Loucy (cell line): ENCODE data around the gene CCL21.
"Not testable (repeated sequence)": the region's sequence is repeated elsewhere in the genome, so short reads cannot be mapped to it uniquely, and the experiment has no call there.

Experiments used
- H2AFZ ChIP-seq: fragments of 200-600 bp; sonication (generic); 2 replicates; pipeline ENCODE4 v1.6.0; 2016; ENCODE audit warnings: antibody characterized with exemption, mild to moderate bottlenecking, low read length, moderate library complexity
- H3F3A ChIP-seq: fragments of 200-600 bp; 2 replicates; pipeline ENCODE4 v1.6.0; 2016; ENCODE audit warnings: antibody characterized with exemption, low read depth, mild to moderate bottlenecking
- H3K27me3 ChIP-seq: fragments of 200-600 bp; sonication (generic); 2 replicates; pipeline ENCODE4 v1.6.1; 2014; ENCODE audit warnings: low read length, mild to moderate bottlenecking; ENCODE audit not compliant: insufficient read depth, poor library complexity, severe bottlenecking
- H3K36me3 ChIP-seq: fragments of 200-600 bp; sonication (generic); 2 replicates; pipeline ENCODE4 v1.6.1; 2016; ENCODE audit warnings: low read length; ENCODE audit not compliant: insufficient read depth
- H3K4me1 ChIP-seq: fragments of 200-600 bp; sonication (generic); 2 replicates; pipeline ENCODE4 v1.5.1; 2014; ENCODE audit warnings: low read length, mild to moderate bottlenecking; ENCODE audit not compliant: insufficient read depth, poor library complexity, severe bottlenecking
- H3K4me2 ChIP-seq: fragments of 200-600 bp; sonication (generic); 2 replicates; pipeline ENCODE4 v1.6.0; 2014; ENCODE audit warnings: antibody characterized with exemption, low read length, low read depth, mild to moderate bottlenecking; ENCODE audit not compliant: poor library complexity, severe bottlenecking
- H3K4me3 ChIP-seq: fragments of 200-600 bp; sonication (generic); 2 replicates; pipeline ENCODE4 v1.5.1; 2014; ENCODE audit warnings: low read length, mild to moderate bottlenecking, mixed read lengths; ENCODE audit not compliant: poor library complexity, severe bottlenecking
- H3K79me2 ChIP-seq: fragments of 200-600 bp; sonication (generic); 2 replicates; pipeline ENCODE4 v1.6.1; 2014; ENCODE audit warnings: low read length; ENCODE audit not compliant: insufficient read depth
- H3K9ac ChIP-seq: fragments of 200-600 bp; sonication (generic); 2 replicates; pipeline ENCODE4 v1.6.0; 2014; ENCODE audit warnings: mild to moderate bottlenecking, low read depth, low read length, moderate library complexity; ENCODE audit not compliant: poor library complexity, severe bottlenecking
- H3K9me2 ChIP-seq: fragments of 200-600 bp; sonication (generic); replicated peaks from 2 replicates; pipeline ENCODE4 v1.6.1; 2016; ENCODE audit warnings: low read depth, low read length, mixed read lengths
- H3K9me3 ChIP-seq: fragments of 200-600 bp; sonication (generic); 2 replicates; pipeline ENCODE4 v1.6.1; 2014; ENCODE audit warnings: mild to moderate bottlenecking, antibody characterized with exemption, low read length, low read depth; ENCODE audit not compliant: insufficient read depth
- H4K20me1 ChIP-seq: fragments of 200-600 bp; sonication (generic); 2 replicates; pipeline ENCODE4 v1.6.0; 2014; ENCODE audit warnings: antibody characterized with exemption, low read length, mild to moderate bottlenecking; ENCODE audit not compliant: insufficient read depth, poor library complexity, severe bottlenecking
- EZH2phosphoT487 ChIP-seq: fragments of 200-600 bp; IDR thresholded peaks from 2 replicates; pipeline ENCODE4 v1.6.1; 2018; ENCODE audit warnings: antibody characterized with exemption, mild to moderate bottlenecking, moderate library complexity, borderline replicate concordance
- TF ChIP-seq, protein P1 (sequence below): fragments of 200-600 bp; sonication (generic); conservative IDR thresholded peaks from 2 replicates; pipeline ENCODE4 v1.5.1; 2014; ENCODE audit warnings: mild to moderate bottlenecking, antibody characterized with exemption, low read length

CCL21 gene, protein sequence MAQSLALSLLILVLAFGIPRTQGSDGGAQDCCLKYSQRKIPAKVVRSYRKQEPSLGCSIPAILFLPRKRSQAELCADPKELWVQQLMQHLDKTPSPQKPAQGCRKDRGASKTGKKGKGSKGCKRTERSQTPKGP

GRCh38 chr9:34710023-34710422, at the start of gene CCL21:
CCL21 (minus strand) TSS chr9:34710136; CDS start chr9:34710066, 70 bp downstream.
- no peaks in the 10 kb centered on the region for H4K20me1 ChIP-seq
- H3K9me2 ChIP-seq, result no peaks in the 10 kb centered on the region
- H3K79me2 ChIP-seq, result no peaks in the 10 kb centered on the region
- H3K4me3 ChIP-seq, result no peak within 1 kb of the TSS
- H3F3A ChIP-seq, result no peaks in the 10 kb centered on the region
- no peaks in the 10 kb centered on the region for H3K27me3 ChIP-seq
- no peak within 1 kb of the TSS for H2AFZ ChIP-seq
- H3K36me3 ChIP-seq, result no peaks in the 10 kb centered on the region
- no peak within 1 kb of the TSS for H3K4me2 ChIP-seq
- TF ChIP-seq, protein P1, sequence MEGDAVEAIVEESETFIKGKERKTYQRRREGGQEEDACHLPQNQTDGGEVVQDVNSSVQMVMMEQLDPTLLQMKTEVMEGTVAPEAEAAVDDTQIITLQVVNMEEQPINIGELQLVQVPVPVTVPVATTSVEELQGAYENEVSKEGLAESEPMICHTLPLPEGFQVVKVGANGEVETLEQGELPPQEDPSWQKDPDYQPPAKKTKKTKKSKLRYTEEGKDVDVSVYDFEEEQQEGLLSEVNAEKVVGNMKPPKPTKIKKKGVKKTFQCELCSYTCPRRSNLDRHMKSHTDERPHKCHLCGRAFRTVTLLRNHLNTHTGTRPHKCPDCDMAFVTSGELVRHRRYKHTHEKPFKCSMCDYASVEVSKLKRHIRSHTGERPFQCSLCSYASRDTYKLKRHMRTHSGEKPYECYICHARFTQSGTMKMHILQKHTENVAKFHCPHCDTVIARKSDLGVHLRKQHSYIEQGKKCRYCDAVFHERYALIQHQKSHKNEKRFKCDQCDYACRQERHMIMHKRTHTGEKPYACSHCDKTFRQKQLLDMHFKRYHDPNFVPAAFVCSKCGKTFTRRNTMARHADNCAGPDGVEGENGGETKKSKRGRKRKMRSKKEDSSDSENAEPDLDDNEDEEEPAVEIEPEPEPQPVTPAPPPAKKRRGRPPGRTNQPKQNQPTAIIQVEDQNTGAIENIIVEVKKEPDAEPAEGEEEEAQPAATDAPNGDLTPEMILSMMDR, result no peak
- no peak for TF ChIP-seq EZH2phosphoT487
- H3K9ac ChIP-seq, result no peak within 1 kb of the TSS
- H3K4me1 ChIP-seq, result no peaks in the 10 kb centered on the region
- no peaks in the 10 kb centered on the region for H3K9me3 ChIP-seq

DNA sequence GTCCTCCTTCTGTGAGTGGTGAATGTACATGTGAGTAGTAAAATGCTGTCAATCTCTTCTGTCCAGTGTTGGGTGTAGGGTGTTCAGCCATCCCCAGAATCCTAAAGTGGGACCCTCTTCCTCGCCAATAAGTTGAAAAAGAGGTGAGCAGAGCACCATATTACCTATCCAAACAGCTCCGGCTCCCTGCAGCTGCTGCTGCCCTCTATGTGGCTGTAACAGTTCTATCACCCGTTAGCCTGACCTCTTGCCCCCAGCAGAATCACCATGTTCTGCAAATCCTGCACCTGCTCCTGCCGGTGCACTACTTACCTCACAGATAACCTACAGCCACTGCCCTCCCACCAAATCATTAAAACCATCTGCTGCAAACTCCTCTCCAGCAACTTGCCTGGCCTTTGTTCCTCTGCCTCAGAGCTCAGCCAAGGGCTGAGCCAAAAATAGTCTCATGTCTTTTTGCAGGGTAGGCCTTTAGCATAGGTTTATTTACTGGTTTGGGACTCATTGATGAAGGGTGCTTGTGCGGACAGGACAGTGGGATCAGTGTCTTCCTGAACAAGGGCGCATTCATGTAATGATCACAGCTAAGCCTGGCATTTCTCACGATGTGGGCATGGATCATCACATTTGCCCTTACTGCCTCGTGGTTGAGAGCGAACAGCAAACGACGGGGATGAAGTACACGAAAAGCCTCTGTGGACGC, 49.6 kb upstream of the CCL21 start:
- Histone ChIP-seq H3K4me1 (no peaks in the 10 kb centered on the region), H4K20me1 (no peaks in the 10 kb centered on the region), H3K9me3 (no peaks in the 10 kb centered on the region), H3K9me2 (no peaks in the 10 kb centered on the region), H2AFZ (no peak overlapping the region), H3F3A (no peaks in the 10 kb centered on the region), H3K79me2 (no peaks in the 10 kb centered on the region), H3K27me3 (no peaks in the 10 kb centered on the region), H3K9ac (no peak overlapping the region), H3K36me3 (no peaks in the 10 kb centered on the region), H3K4me3 (no peak overlapping the region), H3K4me2 (no peak overlapping the region)
- TF ChIP-seq, protein P1, result no peak
- TF ChIP-seq EZH2phosphoT487, result no peak

DNA sequence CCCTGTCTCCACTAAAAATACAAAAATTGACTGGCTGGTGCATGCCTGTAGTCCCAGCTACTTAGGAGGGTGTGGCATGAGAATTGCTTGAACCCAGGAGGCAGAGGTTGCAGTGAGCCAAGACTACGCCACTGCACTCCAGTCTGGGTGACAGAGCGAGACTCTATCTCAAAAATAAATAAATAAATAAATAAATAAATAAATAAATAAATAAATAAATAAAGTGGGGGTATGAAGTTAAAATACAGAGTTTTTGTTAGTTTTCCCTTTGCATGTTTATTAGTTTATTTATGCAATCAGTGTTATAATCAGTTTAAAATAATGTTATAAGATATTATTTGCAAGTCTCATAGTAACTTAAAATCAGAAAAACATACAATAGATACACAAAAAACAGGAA, 40.4 kb upstream of the CCL21 start:
- not testable (repeated sequence) for H3K79me2 ChIP-seq, H3K9me2 ChIP-seq, H3F3A ChIP-seq, H3K36me3 ChIP-seq, H2AFZ ChIP-seq, H3K4me3 ChIP-seq, H3K9me3 ChIP-seq, H3K27me3 ChIP-seq, H3K9ac ChIP-seq, H3K4me2 ChIP-seq, H4K20me1 ChIP-seq, H3K4me1 ChIP-seq

- Histone ChIP-seq H3K4me1 (no peaks in the 10 kb centered on the region), H3K9me3 (no peaks in the 10 kb centered on the region), H2AFZ (no peak overlapping the region), H4K20me1 (no peaks in the 10 kb centered on the region), H3K9me2 (no peaks in the 10 kb centered on the region), H3K9ac (no peak overlapping the region), H3K4me2 (no peak overlapping the region), H3K36me3 (no peaks in the 10 kb centered on the region), H3K79me2 (no peaks in the 10 kb centered on the region), H3K27me3 (no peaks in the 10 kb centered on the region), H3F3A (no peaks in the 10 kb centered on the region), H3K4me3 (no peak overlapping the region)
- TF ChIP-seq EZH2phosphoT487, result no peak
- TF ChIP-seq, protein P1, result no peak
These were observed 36.6 kb upstream of the CCL21 start for GRCh38 chr9:34746526-34746925.
